A549 (cell line): Measurements from ENCODE around the gene CNDP1. TPM values are rescaled to one million over a fixed set of nuclear protein-coding genes. Genes with fewer than 3 reads are reported as not detected.

Experiments
- ATAC-seq, 2 experiments: fragments of 200-7000 bp in 1 of 2; fragments of >200 bp in 1 of 2; cut with Nextera tagmentation in 1 of 2; cut with Tn5 transposase in 1 of 2; 3 replicates each; pipeline versions ENCODE4 v1.8.0 to v1.9.1; 2018 to 2020; ENCODE audit warnings: mild to moderate bottlenecking in 1 of 2, moderate library complexity in 1 of 2
- CTCF ChIA-PET: fragments of 300-600 bp; sonication (Branson Sonifier 250); formaldehyde crosslinking; extraction: SDS; loops from one replicate; lab custom pipeline; 2021; ENCODE audit warnings: antibody characterized with exemption, inconsistent platforms; lab: Yijun Ruan, JAX
- POLR2A ChIA-PET: fragments of 350-600 bp; formaldehyde crosslinking; extraction: SDS; loops from one replicate; lab custom pipeline; 2021; ENCODE audit warnings: antibody characterized with exemption, inconsistent platforms; lab: Yijun Ruan, JAX
- DNase-seq, 2 experiments: peaks; one replicate each; pipeline versions ENCODE4 v3.0.0 to v3.0.0-alpha.2; 2011 to 2016; ENCODE audit warnings: low read depth in 1 of 2, low spot score in 1 of 2
- FAIRE-seq: peaks from 2 replicates; lab custom pipeline; 2011; peaks lifted over from hg19 to GRCh38; lab: Jason Lieb, UNC
- H3K27ac ChIP-seq, 2 experiments: fragments of >200 bp; sonication (Bioruptor Twin); formaldehyde crosslinking; 3 replicates each; pipeline ENCODE4 v1.5.1; 2016 to 2017
- H3K4me1 ChIP-seq: fragments of >200 bp; sonication (Bioruptor Twin); formaldehyde crosslinking; 3 replicates; pipeline ENCODE4 v1.6.1; 2016
- H3K4me2 ChIP-seq: fragments of >200 bp; sonication (Bioruptor Twin); formaldehyde crosslinking; 3 replicates; pipeline ENCODE4 v1.6.1; 2016
- H3K4me3 ChIP-seq: fragments of >200 bp; sonication (Bioruptor Twin); formaldehyde crosslinking; 3 replicates; pipeline ENCODE4 v1.5.1; 2016
- H3K9me3 ChIP-seq: fragments of >200 bp; sonication (Bioruptor Twin); formaldehyde crosslinking; 3 replicates; pipeline ENCODE4 v1.6.1; 2016
- BCL3 ChIP-seq: fragments of >200 bp; sonication (Bioruptor Twin); formaldehyde crosslinking; IDR thresholded peaks from 3 replicates; pipeline ENCODE4 v1.6.1; 2016
- BHLHE40 ChIP-seq: IDR thresholded peaks from 2 replicates; pipeline ENCODE4 v1.6.1; 2012; ENCODE audit warnings: low read depth, low read length, inconsistent platforms
- CBX2 ChIP-seq: fragments of 200-600 bp; sonication (generic); IDR thresholded peaks from 2 replicates; pipeline ENCODE4 v1.6.1; 2016; ENCODE audit warnings: low read depth, mild to moderate bottlenecking, borderline replicate concordance
- CBX8 ChIP-seq: fragments of 200-600 bp; sonication (generic); IDR thresholded peaks from 2 replicates; pipeline ENCODE4 v1.6.1; 2016
- E2F6 ChIP-seq: IDR thresholded peaks from 2 replicates; pipeline ENCODE4 v1.6.1; 2012; ENCODE audit warnings: low read depth, borderline replicate concordance
- ELK1 ChIP-seq: fragments of 150-350 bp; IDR thresholded peaks from 2 replicates; pipeline ENCODE4 v1.6.1; 2014; ENCODE audit warnings: low read depth, mild to moderate bottlenecking, low read length
- EP300 ChIP-seq, 2 experiments: fragments of >200 bp; sonication (Bioruptor Twin); formaldehyde crosslinking; IDR thresholded peaks; 2 replicates in 1 of 2; 3 replicates in 1 of 2; pipeline ENCODE4 v1.6.1; 2016 to 2017
- ESRRA ChIP-seq: fragments of 150-350 bp; IDR thresholded peaks from 2 replicates; pipeline ENCODE4 v1.6.1; 2014; ENCODE audit warnings: mild to moderate bottlenecking, low read length, borderline replicate concordance
- FOSL2 ChIP-seq, 2 experiments: fragments of 450-650 bp in 1 of 2; fragments of >200 bp in 1 of 2; sonication (Bioruptor Twin) in 1 of 2; formaldehyde crosslinking; IDR thresholded peaks; 2 replicates each; pipeline versions ENCODE4 v1.5.0 to v1.6.1; 2016 to 2020; ENCODE audit warnings: mild to moderate bottlenecking in 1 of 2, moderate library complexity in 1 of 2
- FOXS1 ChIP-seq: fragments of 250-450 bp; sonication (Bioruptor Pico); IDR thresholded peaks from 2 replicates; pipeline ENCODE4 v1.5.0; 2020; ENCODE audit warnings: mild to moderate bottlenecking, moderate library complexity
- HDAC2 ChIP-seq: fragments of 200-600 bp; sonication (generic); IDR thresholded peaks from 2 replicates; pipeline ENCODE4 v1.6.1; 2016
- HEYL ChIP-seq: fragments of 250-450 bp; sonication (Bioruptor Pico); IDR thresholded peaks from 2 replicates; pipeline ENCODE4 v1.8.0; 2021; ENCODE audit warnings: mild to moderate bottlenecking, moderate library complexity
- HOXA7 ChIP-seq: fragments of 250-450 bp; sonication (Bioruptor Pico); IDR thresholded peaks from 2 replicates; pipeline ENCODE4 v1.5.0; 2020; ENCODE audit warnings: mild to moderate bottlenecking, moderate library complexity
- JUNB ChIP-seq: fragments of >200 bp; sonication (Bioruptor Twin); formaldehyde crosslinking; IDR thresholded peaks from 2 replicates; pipeline ENCODE4 v1.6.1; 2016
- KDM5A ChIP-seq: fragments of 200-600 bp; sonication (generic); IDR thresholded peaks from 2 replicates; pipeline ENCODE4 v1.6.1; 2016; ENCODE audit warnings: antibody characterized with exemption, mild to moderate bottlenecking
- NR3C1 ChIP-seq: fragments of >200 bp; sonication (Bioruptor Twin); formaldehyde crosslinking; IDR thresholded peaks from 3 replicates; pipeline ENCODE4 v1.6.1; 2017
- PBX3 ChIP-seq: IDR thresholded peaks from 2 replicates; pipeline ENCODE4 v1.6.1; 2012
- PHF8 ChIP-seq: fragments of 200-600 bp; sonication (generic); IDR thresholded peaks from 2 replicates; pipeline ENCODE4 v1.6.1; 2016; ENCODE audit warnings: low read depth, mild to moderate bottlenecking, antibody characterized with exemption, moderate library complexity, borderline replicate concordance
- RAD21 ChIP-seq, 2 experiments: fragments of >200 bp in 1 of 2; sonication (Bioruptor Twin) in 1 of 2; formaldehyde crosslinking in 1 of 2; IDR thresholded peaks in 1 of 2; conservative IDR thresholded peaks in 1 of 2; 2 replicates in 1 of 2; 3 replicates in 1 of 2; pipeline ENCODE4 v1.6.1; 2012 to 2018; ENCODE audit warnings: inconsistent platforms in 1 of 2
- RCOR1 ChIP-seq: fragments of 150-350 bp; IDR thresholded peaks from 2 replicates; pipeline ENCODE4 v1.6.1; 2014; ENCODE audit warnings: antibody characterized with exemption, low read length, low read depth
- RFX5 ChIP-seq: fragments of 450-650 bp; IDR thresholded peaks from 2 replicates; pipeline ENCODE4 v1.7.1; 2014; ENCODE audit warnings: antibody characterized with exemption, mild to moderate bottlenecking, moderate library complexity
- RNF2 ChIP-seq: fragments of 200-600 bp; sonication (generic); IDR thresholded peaks from 2 replicates; pipeline ENCODE4 v1.6.1; 2016; ENCODE audit warnings: low read depth, mild to moderate bottlenecking, antibody characterized with exemption, moderate library complexity, borderline replicate concordance
- SMC3 ChIP-seq: fragments of >200 bp; sonication (Bioruptor Twin); formaldehyde crosslinking; IDR thresholded peaks from 3 replicates; pipeline ENCODE4 v1.6.1; 2018; ENCODE audit warnings: inconsistent platforms
- TFCP2L1 ChIP-seq: fragments of 250-450 bp; sonication (Bioruptor Pico); IDR thresholded peaks from 2 replicates; pipeline ENCODE4 v1.5.0; 2021; ENCODE audit warnings: mild to moderate bottlenecking
- TP53 ChIP-seq: fragments of 250-450 bp; sonication (Bioruptor Pico); IDR thresholded peaks from 2 replicates; pipeline ENCODE4 v1.5.0; 2021; ENCODE audit warnings: mild to moderate bottlenecking, moderate library complexity
- USF2 ChIP-seq: fragments of 450-650 bp; IDR thresholded peaks from 2 replicates; pipeline ENCODE4 v1.6.1; 2014; ENCODE audit warnings: antibody characterized with exemption
- ZNF302 ChIP-seq: fragments of 250-450 bp; sonication (Bioruptor Pico); IDR thresholded peaks from 2 replicates; pipeline ENCODE4 v1.9.0; 2021; ENCODE audit warnings: inconsistent platforms, mild to moderate bottlenecking, moderate library complexity
- ZSCAN20 ChIP-seq: fragments of 250-450 bp; sonication (Bioruptor Pico); IDR thresholded peaks from 2 replicates; pipeline ENCODE4 v1.8.0; 2022; ENCODE audit warnings: mild to moderate bottlenecking, moderate library complexity
- WGBS: methylation state at CpG from one replicate; pipeline ENCODE4 v1.1.6; 2017; ENCODE audit errors: missing lambda C conversion rate; 5-methylcytosine and 5-hydroxymethylcytosine counted together
- polyA plus RNA-seq, 4 experiments: library from polyadenylated mRNA; depleted of rRNA in 3 of 4; stranded (reverse); fragments of >200 nt; fragmentation: RNase III in 1 of 4; extraction: RNeasy Plus Mini Kit Qiagen cat#74134 plus additional on column Dnase treatment in 1 of 4; gene quantifications; 2 replicates in 3 of 4; 3 replicates in 1 of 4; pipeline ENCODE4 v1.2.3, GENCODE V29; 2011 to 2017

The CNDP1 gene
- polyA plus RNA-seq, 2 of the 4 experiments (the other 2 are of a cell fraction): 0.16 TPM; not detected in 1

- no peaks in the 10 kb centered on the region for H3K9me3 ChIP-seq
- DNase-seq (no peak), ATAC-seq (no peak), FAIRE-seq (no peak)
- no peaks in the 10 kb centered on the region for H3K4me1 ChIP-seq
- 91% methylated on average over 16 of the region's 18 CpGs for WGBS
- ChIA-PET POLR2A (no interaction called here), CTCF (interaction anchor here (1.2 kb wide), 1 partner anchor 32 kb away, joined by 5 read pairs; no protein-coding TSS in a partner anchor)
- no peak overlapping the region for H3K4me2 ChIP-seq
- TF ChIP-seq RFX5 (no peak), HEYL (CRISPR knock-in tag) (no peak), PHF8 (no peak), CBX2 (no peak), KDM5A (no peak), ESRRA (no peak), FOXS1 (CRISPR knock-in tag) (no peak)
- no peak overlapping the region for H3K4me3 ChIP-seq
- no peak overlapping the region for H3K27ac ChIP-seq
Measured at GRCh38 chr18:74519320-74520095, 14.8 kb upstream of the CNDP1 start.

- Histone ChIP-seq H3K9me3 (no peaks in the 10 kb centered on the region), H3K4me3 (no peak overlapping the region), H3K4me2 (no peak overlapping the region), H3K4me1 (no peaks in the 10 kb centered on the region), H3K27ac (no peak overlapping the region)
- CTCF ChIA-PET: interaction anchor here (1.2 kb wide), 1 partner anchor 32 kb away, joined by 5 read pairs; no protein-coding TSS in a partner anchor
- POLR2A ChIA-PET: no interaction called here
- FAIRE-seq: no peak
- DNase-seq: no peak
- no peak for ATAC-seq
- TF ChIP-seq TFCP2L1: no peak
- TF ChIP-seq JUNB: no peak
- no peak for TF ChIP-seq RAD21 (conservative IDR thresholded peaks at IDR 0.05 in 1 of 2, IDR thresholded peaks at IDR 0.05 in 1 of 2)
- no peak for TF ChIP-seq ESRRA
- TF ChIP-seq CBX2: no peak
- TF ChIP-seq BHLHE40: no peak
- TF ChIP-seq PBX3: no peak
- TF ChIP-seq RFX5: no peak
- no peak for TF ChIP-seq FOSL2 (IDR thresholded peaks at IDR 0.05)
- TF ChIP-seq FOSL2 (CRISPR knock-in tag; IDR thresholded peaks at IDR 0.05): no peak
- TF ChIP-seq ZSCAN20 (CRISPR knock-in tag): no peak
- no peak for TF ChIP-seq HEYL (CRISPR knock-in tag)
- no peak for TF ChIP-seq SMC3
- TF ChIP-seq RNF2: no peak
- no peak for TF ChIP-seq HDAC2
- TF ChIP-seq ZNF302 (CRISPR knock-in tag): no peak
- TF ChIP-seq RCOR1: no peak
- no peak for TF ChIP-seq CBX8
- 84% methylated on average over 11 of the region's 14 CpGs for WGBS
Measured at GRCh38 chr18:74520096-74520833, 14.0 kb upstream of the CNDP1 start.

- POLR2A ChIA-PET: no interaction called here
- no peak for FAIRE-seq
- TF ChIP-seq BCL3 (no peak), FOXS1 (CRISPR knock-in tag) (no peak), E2F6 (no peak), TP53 (no peak), EP300 (IDR thresholded peaks at IDR 0.05) (no peak), ELK1 (no peak), NR3C1 (no peak), CBX2 (no peak), USF2 (no peak), HOXA7 (CRISPR knock-in tag) (no peak)
Measured at GRCh38 chr18:74521068-74521725, 13.1 kb upstream of the CNDP1 start.

More at GRCh38 chr18:74521068-74521725, 13.1 kb upstream of the CNDP1 start:
- CTCF ChIA-PET: interaction anchor here (1.0 to 1.3 kb wide), 2 partner anchors 13 to 31 kb away, joined by 3 to 4 read pairs; no protein-coding TSS in a partner anchor
- Histone ChIP-seq H3K4me1 (no peaks in the 10 kb centered on the region), H3K4me2 (no peak overlapping the region), H3K27ac (no peak overlapping the region), H3K4me3 (no peak overlapping the region), H3K9me3 (no peaks in the 10 kb centered on the region)
- ATAC-seq (no peak), DNase-seq (no peak)
- 94% methylated on average over 13 of the region's 15 CpGs for WGBS
